Keratinocyte (primary cell): ENCODE measurements around the gene HOXD10. TPM values are rescaled to one million over a fixed set of nuclear protein-coding genes. Genes with fewer than 3 reads are reported as not detected.
A peak's percentile ranks its signal among the peaks of the same experiment; 100 is the strongest.

Experiments
- DNase-seq: peaks from one replicate; pipeline ENCODE4 v3.0.0-alpha.2; 2011; ENCODE audit warnings: low read depth, missing footprints, low spot score
- FAIRE-seq: peaks from 2 replicates; lab custom pipeline; 2011; peaks lifted over from hg19 to GRCh38; lab: Jason Lieb, UNC
- H2AFZ ChIP-seq: 2 replicates; pipeline ENCODE4 v1.6.0; 2012; ENCODE audit warnings: low read length, control low read depth, inconsistent platforms; ENCODE audit not compliant: control insufficient read depth
- H3K27ac ChIP-seq: 2 replicates; pipeline ENCODE4 v1.5.1; 2011; ENCODE audit warnings: low read length; ENCODE audit not compliant: control insufficient read depth, insufficient read depth
- H3K27me3 ChIP-seq: 3 replicates; pipeline ENCODE4 v1.6.0; 2011; ENCODE audit warnings: low read length; ENCODE audit not compliant: control insufficient read depth, insufficient read depth; ENCODE audit errors: extremely low read depth
- H3K36me3 ChIP-seq, 2 experiments: 2 replicates in 1 of 2; 3 replicates in 1 of 2; pipeline ENCODE4 v1.5.1; 2011; ENCODE audit warnings: low read length in 2 of 2, mild to moderate bottlenecking in 1 of 2; ENCODE audit not compliant: control insufficient read depth in 2 of 2, insufficient read depth in 2 of 2; ENCODE audit errors: extremely low read depth in 1 of 2
- H3K4me1 ChIP-seq: 3 replicates; pipeline ENCODE4 v1.5.1; 2011; ENCODE audit warnings: low read length; ENCODE audit not compliant: control insufficient read depth, insufficient read depth; ENCODE audit errors: extremely low read depth
- H3K4me2 ChIP-seq: 3 replicates; pipeline ENCODE4 v1.6.0; 2011; ENCODE audit warnings: low read depth, low read length; ENCODE audit not compliant: control insufficient read depth, insufficient read depth; ENCODE audit errors: extremely low read depth
- H3K4me3 ChIP-seq, 3 experiments: fragments of 200-600 bp in 1 of 3; sonication (generic) in 1 of 3; 2 replicates in 2 of 3; 3 replicates in 1 of 3; pipeline ENCODE4 v1.5.1; 2011 to 2016; ENCODE audit warnings: low read length in 3 of 3, mild to moderate bottlenecking in 3 of 3, control low read depth in 2 of 3, inconsistent platforms in 1 of 3, low read depth in 1 of 3, mixed read lengths in 1 of 3, mixed run types in 1 of 3, moderate library complexity in 1 of 3; ENCODE audit not compliant: control insufficient read depth in 2 of 3, insufficient read depth in 2 of 3; ENCODE audit errors: extremely low read depth in 1 of 3
- H3K79me2 ChIP-seq: 2 replicates; pipeline ENCODE4 v1.6.0; 2012; ENCODE audit warnings: low read length; ENCODE audit not compliant: control insufficient read depth, insufficient read depth
- H3K9ac ChIP-seq: 3 replicates; pipeline ENCODE4 v1.6.0; 2011; ENCODE audit warnings: low read length; ENCODE audit not compliant: control insufficient read depth, insufficient read depth; ENCODE audit errors: extremely low read depth
- H3K9me1 ChIP-seq: 3 replicates; pipeline ENCODE4 v1.6.0; 2011; ENCODE audit warnings: low read length; ENCODE audit not compliant: control insufficient read depth, insufficient read depth; ENCODE audit errors: extremely low read depth
- H3K9me3 ChIP-seq: 2 replicates; pipeline ENCODE4 v1.5.1; 2012; ENCODE audit warnings: low read depth, low read length; ENCODE audit not compliant: control insufficient read depth
- H4K20me1 ChIP-seq: 3 replicates; pipeline ENCODE4 v1.6.0; 2011; ENCODE audit warnings: low read length; ENCODE audit not compliant: control insufficient read depth, insufficient read depth; ENCODE audit errors: extremely low read depth
- EZH2 ChIP-seq: IDR thresholded peaks from one replicate; pipeline ENCODE4 v1.6.1; 2012; ENCODE audit warnings: inconsistent platforms, mild to moderate bottlenecking, low read length, moderate library complexity
- dilution Hi-C: fragments of 300-500 bp; cut with MboI; formaldehyde crosslinking; loops from one replicate; pipeline ENCODE4 v1.7.0; 2020; ENCODE audit warnings: low sequenced_read_pairs; ENCODE audit not compliant: extremely low pct_ligation_motif_present
- polyA plus RNA-seq, 5 experiments: library from polyadenylated mRNA; depleted of rRNA in 3 of 5; stranded (reverse) in 3 of 5; stranded (forward) in 1 of 5; unstranded in 1 of 5; fragments of >200 nt; gene quantifications; 1 replicate in 1 of 5; 2 replicates in 3 of 5; 3 replicates in 1 of 5; pipeline versions ENCODE4 v1.2.1 to v1.2.3, GENCODE V29; 2011 to 2012; ENCODE audit warnings: missing spikeins in 2 of 5, low read depth in 1 of 5, low replicate concordance in 1 of 5
- TF ChIP-seq, protein P1 (sequence below), 3 experiments: IDR thresholded peaks in 1 of 3; conservative IDR thresholded peaks in 1 of 3; optimal IDR thresholded peaks in 1 of 3; 2 replicates in 2 of 3; 3 replicates in 1 of 3; pipeline versions ENCODE3 to v1.5.1; 2011; ENCODE audit warnings: low read length in 3 of 3, mild to moderate bottlenecking in 3 of 3, moderate library complexity in 2 of 3, control low read depth in 1 of 3, inconsistent platforms in 1 of 3; ENCODE audit not compliant: insufficient read depth in 2 of 3; ENCODE audit errors: extremely low read depth in 1 of 3

HOXD10 gene
- polyA plus RNA-seq, 1 donor (not counting 4 experiments of a cell fraction or from before 2014, with no cell fraction given), result not detected

DNA sequence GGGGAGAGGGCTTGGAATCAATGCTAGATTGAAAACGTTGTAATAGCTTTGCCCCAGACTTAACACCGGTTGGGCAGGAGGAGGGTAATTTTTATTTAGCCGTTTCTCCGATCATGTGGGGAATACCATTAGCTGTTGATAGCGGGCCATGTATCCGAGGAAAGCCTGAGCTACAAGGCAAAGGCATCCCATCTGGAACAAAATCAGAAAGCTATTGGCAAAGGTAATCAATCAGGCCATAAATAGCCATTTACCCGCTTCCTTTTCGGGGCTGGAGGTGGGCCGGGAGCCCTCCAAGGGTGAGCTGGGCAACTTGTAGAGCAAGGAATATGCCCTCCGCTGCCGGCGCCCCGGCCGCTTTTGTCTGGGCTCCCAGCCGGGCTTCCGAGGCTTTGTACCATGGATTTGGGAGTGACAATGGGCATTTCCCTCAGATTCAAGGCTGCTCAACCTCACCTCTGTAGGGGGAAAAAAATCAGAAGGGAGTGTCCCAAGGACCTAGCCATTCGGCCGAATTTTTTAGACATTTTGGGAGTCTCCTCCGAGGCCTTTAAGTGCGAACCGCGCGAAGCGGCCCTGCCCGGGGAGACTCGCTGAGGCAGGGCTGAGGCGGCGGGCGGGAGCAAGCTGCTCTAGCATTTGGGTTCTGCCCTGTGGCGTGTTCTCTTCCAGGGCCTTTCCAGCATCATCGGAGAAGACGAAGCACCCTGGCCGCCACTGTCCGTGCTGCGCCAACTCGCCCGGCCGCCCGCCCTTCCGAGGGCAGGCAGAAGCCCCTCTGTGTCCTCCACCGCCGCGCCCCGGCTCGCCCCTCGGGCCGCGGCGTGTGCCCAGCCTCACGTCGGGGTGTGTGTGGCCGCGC, 4.8 kb downstream of the HOXD10 start:
- Histone ChIP-seq H3K9me3 (peaks cover 4% of the 10 kb centered on the region), H3K9ac (no peak overlapping the region), H3K4me2 (no peak overlapping the region), H3K79me2 (no peaks in the 10 kb centered on the region), H4K20me1 (no peaks in the 10 kb centered on the region), H2AFZ (no peak overlapping the region), H3K27me3 (peaks cover 97% of the 10 kb centered on the region), H3K36me3 (no peaks in the 10 kb centered on the region), H3K4me3 (no peak overlapping the region), H3K4me1 (no peaks in the 10 kb centered on the region), H3K9me1 (no peaks in the 10 kb centered on the region), H3K27ac (no peak overlapping the region)
- dilution Hi-C loops, result no loop called here
- no peak for DNase-seq
- TF ChIP-seq, protein P1, sequence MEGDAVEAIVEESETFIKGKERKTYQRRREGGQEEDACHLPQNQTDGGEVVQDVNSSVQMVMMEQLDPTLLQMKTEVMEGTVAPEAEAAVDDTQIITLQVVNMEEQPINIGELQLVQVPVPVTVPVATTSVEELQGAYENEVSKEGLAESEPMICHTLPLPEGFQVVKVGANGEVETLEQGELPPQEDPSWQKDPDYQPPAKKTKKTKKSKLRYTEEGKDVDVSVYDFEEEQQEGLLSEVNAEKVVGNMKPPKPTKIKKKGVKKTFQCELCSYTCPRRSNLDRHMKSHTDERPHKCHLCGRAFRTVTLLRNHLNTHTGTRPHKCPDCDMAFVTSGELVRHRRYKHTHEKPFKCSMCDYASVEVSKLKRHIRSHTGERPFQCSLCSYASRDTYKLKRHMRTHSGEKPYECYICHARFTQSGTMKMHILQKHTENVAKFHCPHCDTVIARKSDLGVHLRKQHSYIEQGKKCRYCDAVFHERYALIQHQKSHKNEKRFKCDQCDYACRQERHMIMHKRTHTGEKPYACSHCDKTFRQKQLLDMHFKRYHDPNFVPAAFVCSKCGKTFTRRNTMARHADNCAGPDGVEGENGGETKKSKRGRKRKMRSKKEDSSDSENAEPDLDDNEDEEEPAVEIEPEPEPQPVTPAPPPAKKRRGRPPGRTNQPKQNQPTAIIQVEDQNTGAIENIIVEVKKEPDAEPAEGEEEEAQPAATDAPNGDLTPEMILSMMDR (optimal IDR thresholded peaks at IDR 0.05 in 1 of 3, IDR thresholded peaks at IDR 0.05 in 1 of 3, conservative IDR thresholded peaks at IDR 0.05 in 1 of 3; ENCODE audit: extremely low read depth in 1 of 3, insufficient read depth in 2 of 3, low read length in 3 of 3), result no peak
- TF ChIP-seq EZH2, result peak; percentile 80
- FAIRE-seq, result no peak

DNA sequence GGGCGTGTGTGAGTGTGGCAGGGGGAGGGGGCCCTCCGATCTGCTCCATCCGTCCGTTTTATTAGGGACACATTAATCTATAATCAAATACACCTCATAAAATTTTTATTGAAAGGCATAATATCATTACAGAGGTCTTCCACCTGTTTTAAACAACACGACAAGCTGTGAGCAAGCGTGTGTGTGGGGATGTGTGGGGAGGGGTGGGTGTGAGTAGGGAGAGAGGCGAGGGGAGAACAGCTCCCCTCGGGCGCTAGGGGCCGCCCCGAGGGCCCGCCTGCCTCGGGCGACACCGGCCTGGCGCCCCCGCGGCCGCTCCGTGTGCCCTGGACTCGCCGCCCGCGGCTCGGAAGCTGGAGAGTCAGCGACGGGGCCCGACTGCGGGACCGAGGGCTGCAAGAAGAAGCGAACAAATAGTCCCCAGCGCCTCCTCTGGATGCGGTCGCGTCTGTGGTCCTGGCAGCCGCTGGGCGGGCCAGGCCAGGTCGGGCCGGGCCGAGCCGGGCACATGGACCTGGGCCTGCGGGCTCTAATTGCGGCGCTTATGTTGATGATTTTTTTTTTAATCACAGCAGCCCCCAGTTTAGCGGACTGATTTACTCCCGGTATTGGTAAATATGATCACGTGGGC, 5.6 kb downstream of the HOXD10 start:
- DNase-seq, result no peak
- FAIRE-seq, result no peak
- Histone ChIP-seq H3K36me3 (no peaks in the 10 kb centered on the region), H3K27ac (no peak overlapping the region), H3K9me1 (no peaks in the 10 kb centered on the region), H4K20me1 (no peaks in the 10 kb centered on the region), H2AFZ (no peak overlapping the region), H3K4me2 (no peak overlapping the region), H3K79me2 (no peaks in the 10 kb centered on the region), H3K9ac (no peak overlapping the region), H3K9me3 (no peaks in the 10 kb centered on the region), H3K4me3 (peak overlapping the region in 2 of 3 experiments; percentile 2 to 13), H3K4me1 (no peaks in the 10 kb centered on the region), H3K27me3 (peaks cover 95% of the 10 kb centered on the region)
- dilution Hi-C loops, result no loop called here
- no peak for TF ChIP-seq EZH2
- TF ChIP-seq, protein P1 (optimal IDR thresholded peaks at IDR 0.05 in 1 of 3, IDR thresholded peaks at IDR 0.05 in 1 of 3, conservative IDR thresholded peaks at IDR 0.05 in 1 of 3; ENCODE audit: extremely low read depth in 1 of 3, insufficient read depth in 2 of 3, low read length in 3 of 3), result no peak
